D721Med (cell line): ENCODE data around the gene CFAP20DC.

Experiments used
- DNase-seq: peaks from one replicate; pipeline ENCODE4 v3.0.0; 2011; ENCODE audit warnings: low spot score; ENCODE audit not compliant: insufficient read length
- FAIRE-seq: peaks from 2 replicates; lab custom pipeline; 2011; peaks lifted over from hg19 to GRCh38; lab: Jason Lieb, UNC
- TF ChIP-seq, protein P1 (sequence below): IDR thresholded peaks from 2 replicates; pipeline ENCODE4 v1.5.1; 2012; ENCODE audit warnings: mild to moderate bottlenecking, control low read depth; ENCODE audit not compliant: insufficient read depth; ENCODE audit errors: missing control alignments

The CFAP20DC gene

GRCh38 chr3:58751882-58752567 lies 297.8 kb downstream of the CFAP20DC start:
- no peak for DNase-seq
- TF ChIP-seq, protein P1, sequence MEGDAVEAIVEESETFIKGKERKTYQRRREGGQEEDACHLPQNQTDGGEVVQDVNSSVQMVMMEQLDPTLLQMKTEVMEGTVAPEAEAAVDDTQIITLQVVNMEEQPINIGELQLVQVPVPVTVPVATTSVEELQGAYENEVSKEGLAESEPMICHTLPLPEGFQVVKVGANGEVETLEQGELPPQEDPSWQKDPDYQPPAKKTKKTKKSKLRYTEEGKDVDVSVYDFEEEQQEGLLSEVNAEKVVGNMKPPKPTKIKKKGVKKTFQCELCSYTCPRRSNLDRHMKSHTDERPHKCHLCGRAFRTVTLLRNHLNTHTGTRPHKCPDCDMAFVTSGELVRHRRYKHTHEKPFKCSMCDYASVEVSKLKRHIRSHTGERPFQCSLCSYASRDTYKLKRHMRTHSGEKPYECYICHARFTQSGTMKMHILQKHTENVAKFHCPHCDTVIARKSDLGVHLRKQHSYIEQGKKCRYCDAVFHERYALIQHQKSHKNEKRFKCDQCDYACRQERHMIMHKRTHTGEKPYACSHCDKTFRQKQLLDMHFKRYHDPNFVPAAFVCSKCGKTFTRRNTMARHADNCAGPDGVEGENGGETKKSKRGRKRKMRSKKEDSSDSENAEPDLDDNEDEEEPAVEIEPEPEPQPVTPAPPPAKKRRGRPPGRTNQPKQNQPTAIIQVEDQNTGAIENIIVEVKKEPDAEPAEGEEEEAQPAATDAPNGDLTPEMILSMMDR, result no peak
- FAIRE-seq, result no peak

GRCh38 chr3:58751235-58751634 lies 298.6 kb downstream of the CFAP20DC start:
- TF ChIP-seq, protein P1, result no peak
- FAIRE-seq (no peak), DNase-seq (no peak)

DNA sequence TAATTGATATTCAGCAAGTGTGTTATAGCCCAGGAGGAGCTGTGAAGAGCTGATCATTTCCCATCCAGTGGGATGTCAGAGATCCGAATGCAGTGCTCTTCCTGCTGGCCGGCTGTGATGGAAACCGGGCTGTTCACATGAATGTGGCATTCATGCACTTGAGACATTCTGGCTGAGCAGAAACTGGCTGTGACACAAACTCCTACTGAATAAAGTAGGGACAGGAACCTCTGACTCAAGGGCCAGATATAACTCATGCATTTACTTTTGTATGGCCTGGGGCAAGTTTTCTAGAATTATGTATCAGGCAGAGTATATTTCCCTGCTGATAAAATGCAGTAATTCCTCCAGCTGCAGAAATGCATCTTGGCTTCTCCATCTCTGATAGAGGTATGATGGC lies 299.9 kb downstream of the CFAP20DC start:
- TF ChIP-seq, protein P1, result no peak
- no peak for FAIRE-seq
- no peak for DNase-seq

GRCh38 chr3:58748024-58748423 lies 301.8 kb downstream of the CFAP20DC start:
- DNase-seq, result no peak
- TF ChIP-seq, protein P1, result no peak
- no peak for FAIRE-seq

GRCh38 chr3:58746758-58747157 lies 303.1 kb downstream of the CFAP20DC start:
- TF ChIP-seq, protein P1, result no peak
- DNase-seq, result no peak
- FAIRE-seq, result no peak

DNA sequence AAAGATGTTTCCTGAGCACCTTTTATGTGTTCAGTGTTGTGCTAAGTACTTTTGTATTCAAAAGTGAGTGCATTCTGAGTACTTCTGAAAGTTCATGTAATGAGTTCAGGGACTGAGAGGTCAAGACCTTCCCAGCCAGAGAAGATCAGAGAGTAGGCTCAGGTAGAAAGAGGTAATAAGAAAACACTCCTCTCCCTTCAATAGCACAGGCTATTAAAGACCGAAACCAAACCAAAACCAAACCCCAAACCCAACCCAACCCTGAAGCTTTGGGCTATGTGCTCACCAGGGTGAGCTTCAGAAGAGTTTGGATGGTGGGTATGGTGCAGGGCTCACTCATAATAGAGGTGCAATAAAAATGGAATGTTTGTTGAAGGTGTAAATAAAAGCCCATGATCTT lies 306.5 kb downstream of the CFAP20DC start:
- FAIRE-seq (no peak), DNase-seq (no peak)
- TF ChIP-seq, protein P1, result no peak

DNA sequence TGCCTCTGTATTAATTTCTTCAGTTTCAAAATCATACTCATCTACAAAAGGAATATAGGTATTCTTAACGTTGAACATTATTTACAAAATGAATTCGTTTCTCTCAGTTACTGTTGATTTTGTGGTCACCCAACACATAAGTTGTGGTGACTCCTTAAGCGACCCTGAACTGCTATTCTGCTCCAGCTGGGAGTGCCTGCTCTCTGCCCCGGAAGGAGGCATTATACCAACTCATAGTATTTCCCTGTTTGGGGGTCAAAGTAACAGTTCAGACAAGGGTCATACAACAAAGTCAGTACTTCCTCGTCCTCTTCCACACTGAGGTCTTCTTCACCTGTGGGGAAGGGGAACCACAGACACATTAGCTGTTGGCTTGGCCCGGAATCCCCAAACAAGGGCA lies 307.6 kb downstream of the CFAP20DC start:
- no peak for FAIRE-seq
- DNase-seq, result no peak
- TF ChIP-seq, protein P1, result no peak
